ENCODE data around the gene LDB1. TPM values are rescaled to one million over a fixed set of nuclear protein-coding genes. Genes with fewer than 3 reads are reported as not detected.
A peak's percentile ranks its signal among the peaks of the same experiment; 100 is the strongest.

Gene LDB1
- total RNA-seq, 4 donors from 2014 or later, result 62.0 to 217 (median 96.0) TPM

DNA sequence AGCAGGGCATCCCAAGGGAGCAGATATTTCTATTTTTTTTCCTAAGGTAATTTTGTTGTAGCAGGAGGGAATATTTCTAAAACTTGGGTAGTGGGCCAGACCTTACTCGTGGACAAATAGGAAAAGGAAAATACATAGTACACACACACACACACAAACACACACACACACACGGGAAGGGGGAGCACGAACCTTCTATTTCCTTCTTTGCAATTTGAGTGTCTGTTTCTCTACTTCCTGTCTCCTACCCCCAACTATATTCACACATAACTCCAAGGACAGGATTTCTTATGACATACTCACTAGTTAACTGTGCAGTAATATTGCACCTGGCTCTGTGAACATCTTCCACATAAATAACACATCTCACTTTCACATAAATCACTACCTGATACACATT lies 4.4 kb downstream of the LDB1 start:
- DNase-seq (ENCODE audit: low spot score in 2 of 2), result no peak
- Histone ChIP-seq H3K36me3 (peaks cover 11% of the 10 kb centered on the region), H3K4me3 (peak overlapping the region; percentile 73), H3K27me3 (no peaks in the 10 kb centered on the region), H3K4me1 (peaks cover 76% of the 10 kb centered on the region), H3K27ac (peak overlapping the region; percentile 98), H3K9me3 (no peaks in the 10 kb centered on the region)
- WGBS, result under 1% methylated on average over 3 of the region's 3 CpGs
- TF ChIP-seq CTCF (IDR thresholded peaks at IDR 0.05) (no peak), EP300 (IDR thresholded peaks at IDR 0.05) (no peak), POLR2A (IDR thresholded peaks at IDR 0.05) (no peak), POLR2AphosphoS5 (IDR thresholded peaks at IDR 0.05) (no peak)

- DNase-seq (ENCODE audit: low spot score in 2 of 2), result peak; percentile 92 to 96
- Histone ChIP-seq H3K27ac (peak overlapping the region; percentile 90), H3K27me3 (no peaks in the 10 kb centered on the region), H3K4me1 (peaks cover 79% of the 10 kb centered on the region), H3K9me3 (no peaks in the 10 kb centered on the region), H3K4me3 (peak overlapping the region; percentile 73), H3K36me3 (peaks cover 18% of the 10 kb centered on the region)
- WGBS, result 2% methylated on average over 21 of the region's 23 CpGs
- TF ChIP-seq CTCF (IDR thresholded peaks at IDR 0.05), result no peak
- TF ChIP-seq POLR2A (IDR thresholded peaks at IDR 0.05), result peak in 1 of 2 donors; percentile 37
- TF ChIP-seq POLR2AphosphoS5 (IDR thresholded peaks at IDR 0.05), result peak in 2 of 3 donors; percentile 26 to 61
These were observed 5.1 kb downstream of the LDB1 start for GRCh38 chr10:102114861-102115618.

GRCh38 chr10:102113956-102114857 lies 6.0 kb downstream of the LDB1 start:
- Histone ChIP-seq H3K36me3 (peaks cover 27% of the 10 kb centered on the region), H3K9me3 (no peaks in the 10 kb centered on the region), H3K27ac (peak overlapping the region; percentile 90), H3K4me1 (peaks cover 75% of the 10 kb centered on the region), H3K27me3 (no peaks in the 10 kb centered on the region), H3K4me3 (peak overlapping the region; percentile 73)
- peak in 1 of 2 donors; percentile 75 for DNase-seq (ENCODE audit: low spot score in 2 of 2)
- WGBS, result 14% methylated on average over 1 of the region's 45 CpGs
- TF ChIP-seq EP300 (IDR thresholded peaks at IDR 0.05) (no peak), CTCF (IDR thresholded peaks at IDR 0.05) (no peak), POLR2AphosphoS5 (IDR thresholded peaks at IDR 0.05) (no peak), POLR2A (IDR thresholded peaks at IDR 0.05) (no peak)

DNA sequence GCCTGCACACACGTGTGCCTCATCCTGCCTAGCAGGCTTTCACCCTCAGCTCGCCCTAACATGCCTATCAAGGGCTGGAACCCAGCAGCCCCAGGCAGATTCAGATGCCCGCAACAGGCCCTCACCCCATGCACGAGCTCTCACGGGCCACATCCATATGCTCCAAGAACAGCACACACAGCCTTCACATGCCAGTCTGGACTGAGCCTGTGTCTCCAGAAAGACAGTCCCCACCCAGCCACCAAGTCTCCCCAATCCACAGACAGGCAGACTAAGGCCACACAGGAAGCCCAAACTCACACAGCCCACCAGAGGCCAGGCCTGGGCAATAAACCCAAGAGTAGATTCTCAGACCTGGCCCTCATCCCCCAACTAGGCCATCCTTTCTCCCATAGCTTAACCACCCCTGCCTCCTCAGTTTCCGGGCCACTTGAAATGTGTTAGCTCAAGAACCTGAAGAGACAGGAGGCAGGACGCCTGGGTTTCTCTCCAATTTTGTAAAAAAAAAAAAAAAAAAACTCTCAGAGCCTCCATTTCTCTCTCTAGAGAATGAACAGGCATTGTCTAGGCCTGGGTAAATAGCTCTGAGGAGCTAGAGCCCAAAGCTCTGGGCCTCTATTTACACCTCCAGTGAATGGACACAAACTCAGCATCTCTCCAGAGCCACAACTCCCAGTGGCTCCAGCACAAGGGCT lies 6.8 kb downstream of the LDB1 start:
- Histone ChIP-seq H3K36me3 (peaks cover 35% of the 10 kb centered on the region), H3K27me3 (no peaks in the 10 kb centered on the region), H3K4me3 (peak overlapping the region; percentile 73), H3K4me1 (peaks cover 67% of the 10 kb centered on the region), H3K27ac (peak overlapping the region; percentile 90), H3K9me3 (no peaks in the 10 kb centered on the region)
- WGBS, result 22% methylated on average over 7 of the region's 7 CpGs
- TF ChIP-seq POLR2AphosphoS5 (IDR thresholded peaks at IDR 0.05), result no peak
- TF ChIP-seq EP300 (IDR thresholded peaks at IDR 0.05), result no peak
- TF ChIP-seq POLR2A (IDR thresholded peaks at IDR 0.05), result no peak
- TF ChIP-seq CTCF (IDR thresholded peaks at IDR 0.05), result no peak
- no peak for DNase-seq (ENCODE audit: low spot score in 2 of 2)

All from suprapubic skin (tissue), 4 donors.